Fibroblast of skin of back (primary cell): Measurements from ENCODE around the gene RAB7A. TPM values are rescaled to one million over a fixed set of nuclear protein-coding genes. Genes with fewer than 3 reads are reported as not detected.

Experiments
- DNase-seq: peaks from one replicate; pipeline ENCODE4 v3.0.0-alpha.2; 2013
- polyA plus RNA-seq, 2 experiments: library from polyadenylated mRNA; unstranded; fragments of 120-200 nt; gene quantifications; one replicate each; pipeline ENCODE4 v1.2.1, GENCODE V29; 2013; ENCODE audit not compliant: insufficient read length in 2 of 2

RAB7A gene
- 252 TPM for polyA plus RNA-seq (2013, experiment 1 of 2; ENCODE audit: insufficient read length)
- polyA plus RNA-seq (2013, experiment 2 of 2; ENCODE audit: insufficient read length) = 252 TPM

GRCh38 chr3:128726023-128727016, at the start of gene RAB7A:
Gene RAB7A, plus strand, starts transcription at chr3:128726183. Its CDS starts 69,185 bp downstream, at chr3:128795368.
- DNase-seq = peak; percentile 98

DNA sequence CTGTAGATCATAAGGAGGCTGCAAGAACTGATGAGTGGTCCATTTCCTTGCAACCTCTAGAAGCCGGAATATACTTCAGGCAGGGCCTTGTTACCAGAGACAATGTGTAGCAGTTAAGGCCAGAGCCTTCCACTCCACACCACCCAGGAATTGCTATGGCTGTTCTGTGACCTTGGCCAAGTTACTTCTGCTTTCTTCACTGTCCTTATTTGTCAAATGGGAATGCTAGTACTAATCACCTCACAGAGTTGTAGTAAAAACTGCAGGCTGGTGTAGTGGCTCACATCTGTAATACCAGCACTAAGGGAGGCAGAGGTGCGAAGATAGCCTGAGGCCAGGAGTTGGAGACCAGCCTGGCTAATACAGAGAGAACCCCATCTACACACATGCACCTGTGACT, 46.6 kb upstream of the RAB7A start:
- no peak for DNase-seq

DNA sequence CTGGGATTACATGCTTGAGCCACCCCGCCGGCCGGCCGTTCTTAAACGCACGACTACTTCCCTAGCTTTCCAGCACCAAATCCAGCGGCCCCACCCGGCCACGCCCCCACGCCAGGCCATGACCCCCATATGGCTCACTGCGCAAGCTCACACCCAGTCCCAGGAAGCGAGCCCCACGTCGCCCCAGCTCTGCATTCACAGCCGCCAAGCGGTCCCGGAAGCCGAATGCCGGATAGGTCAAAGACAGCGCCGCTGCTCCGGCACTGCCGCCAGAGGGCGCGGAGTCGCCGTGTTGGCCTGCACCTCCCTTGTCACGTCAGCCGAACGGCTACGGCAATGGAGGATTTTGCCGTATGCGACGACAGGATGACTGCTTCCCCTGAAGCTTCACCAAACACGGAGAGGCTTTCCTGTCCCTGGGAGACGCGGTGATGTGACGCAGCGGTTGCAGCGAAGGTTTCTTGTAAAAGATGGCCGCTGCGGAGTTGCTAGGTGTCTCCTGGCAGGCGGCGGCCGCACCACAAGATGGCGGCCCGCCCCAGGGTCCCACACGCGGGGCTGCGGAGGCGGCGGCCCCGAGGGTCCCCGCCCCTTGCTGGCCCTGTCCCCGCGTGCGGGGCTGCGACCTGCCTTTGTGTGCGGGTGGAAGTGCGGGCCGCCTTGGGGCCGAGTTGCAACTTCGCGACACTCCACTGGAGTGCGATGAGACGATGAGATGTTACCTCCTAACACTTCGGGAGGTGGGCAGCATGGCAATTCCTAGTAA, 45.2 kb upstream of the RAB7A start:
- peak; percentile 98 for DNase-seq

DNA sequence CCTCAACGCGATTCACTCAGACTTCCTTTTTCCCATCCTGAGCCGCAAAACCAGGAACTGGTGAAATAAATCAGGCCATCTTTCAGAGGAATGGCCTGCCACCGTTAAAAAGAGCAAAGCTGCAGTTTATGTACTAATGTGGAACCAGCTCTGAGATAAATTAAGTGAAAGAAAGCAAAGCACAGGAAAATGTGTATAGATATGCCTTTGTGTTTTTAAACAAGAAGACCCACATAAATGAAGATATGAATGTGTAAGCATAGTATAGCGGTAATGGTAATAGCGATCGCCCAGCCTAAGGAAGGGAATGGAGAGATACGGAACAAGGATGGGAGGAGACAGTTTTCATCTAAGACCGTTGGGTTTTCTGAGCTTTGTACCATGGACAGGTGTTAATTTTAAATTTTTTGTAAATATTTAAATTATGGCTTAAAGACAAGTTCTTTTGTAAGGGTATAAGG, 44.6 kb upstream of the RAB7A start:
- no peak for DNase-seq

GRCh38 chr3:128683957-128684356, 42.0 kb upstream of the RAB7A start:
- no peak for DNase-seq

GRCh38 chr3:128684986-128685726, 40.8 kb upstream of the RAB7A start:
- DNase-seq = no peak

DNA sequence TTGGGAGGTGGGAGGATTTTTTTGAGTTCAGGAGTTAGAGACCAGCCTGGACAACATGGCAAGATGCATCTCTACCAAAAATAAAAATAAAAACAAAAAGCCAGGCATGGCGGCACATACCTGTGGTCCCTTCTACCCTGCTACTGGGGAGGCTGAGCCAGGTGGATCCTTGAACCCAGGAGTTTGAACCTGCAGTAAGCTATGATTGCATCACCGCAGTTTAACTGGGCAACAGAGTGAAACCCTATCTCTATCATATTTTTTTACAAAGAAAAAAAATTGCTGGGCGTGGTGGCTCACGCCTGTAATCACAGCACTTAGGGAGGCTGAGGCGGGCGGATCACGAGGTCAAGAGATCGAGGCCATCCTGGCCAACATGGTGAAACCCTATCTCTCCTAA, 39.5 kb upstream of the RAB7A start:
- DNase-seq = no peak

DNA sequence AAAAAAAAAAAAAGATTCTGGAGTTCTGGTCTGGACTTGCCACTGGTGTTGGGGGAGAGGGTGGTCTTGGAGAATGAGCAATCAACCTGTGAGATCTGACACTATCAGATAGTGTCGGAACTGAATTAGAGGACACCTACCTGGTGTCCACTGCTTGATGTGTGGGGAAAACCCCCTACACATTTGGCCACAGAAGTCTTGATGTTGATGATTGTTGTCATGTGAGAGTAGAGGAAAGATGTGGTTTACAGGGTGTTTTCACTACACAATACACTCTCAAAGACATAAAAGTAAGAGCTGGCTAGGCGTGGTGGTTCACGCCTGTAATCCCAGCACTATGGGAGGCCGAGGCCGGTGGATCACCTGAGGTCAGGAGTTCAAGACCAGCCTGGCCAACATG, 36.9 kb upstream of the RAB7A start:
- no peak for DNase-seq

DNA sequence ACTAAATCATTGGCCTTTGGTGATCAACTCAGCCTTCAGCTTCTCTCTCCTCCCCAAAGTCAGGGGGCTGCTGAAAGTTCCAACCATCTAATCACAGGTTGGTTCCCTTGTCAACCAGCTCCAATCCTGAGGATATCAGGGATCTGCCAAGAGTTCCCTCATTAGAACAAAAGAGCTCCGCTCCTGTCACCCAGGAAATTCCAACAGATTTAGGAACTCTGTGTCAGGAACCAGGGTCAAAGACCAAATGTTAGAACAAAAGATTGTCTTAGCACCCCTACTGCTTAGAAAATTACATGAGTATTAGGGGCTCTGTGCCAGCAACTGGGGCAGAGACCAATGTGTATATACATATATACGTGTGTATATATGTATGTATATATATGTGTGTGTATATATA, 32.3 kb upstream of the RAB7A start:
- no peak for DNase-seq

GRCh38 chr3:128697341-128697740, 28.6 kb upstream of the RAB7A start:
- no peak for DNase-seq

GRCh38 chr3:128698211-128699047, 27.6 kb upstream of the RAB7A start:
- peak; percentile 30 for DNase-seq

GRCh38 chr3:128701342-128702212, 24.4 kb upstream of the RAB7A start:
- no peak for DNase-seq

DNA sequence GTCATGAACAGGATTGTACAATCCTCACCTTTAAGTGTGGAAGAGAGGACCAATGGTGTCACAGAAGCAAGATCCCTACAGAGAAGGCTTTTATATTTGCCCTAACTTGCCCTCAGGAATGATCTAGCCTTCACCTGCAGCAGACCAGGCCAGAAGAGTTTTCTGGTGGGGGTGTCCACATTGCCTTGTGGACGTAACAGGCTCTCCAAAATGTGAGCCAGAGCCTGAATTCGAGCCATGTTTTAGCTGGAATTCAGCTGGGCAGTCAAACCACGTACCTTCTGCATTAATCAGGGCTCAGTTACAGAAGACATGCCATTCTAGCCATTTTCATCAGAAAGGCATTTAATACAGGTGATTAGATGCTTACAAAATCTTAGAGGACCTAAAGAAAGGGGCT, 23.6 kb upstream of the RAB7A start:
- DNase-seq = no peak

- DNase-seq = no peak
Measured at GRCh38 chr3:128703561-128703960, 22.4 kb upstream of the RAB7A start.

GRCh38 chr3:128706086-128706615, 19.8 kb upstream of the RAB7A start:
- no peak for DNase-seq

DNA sequence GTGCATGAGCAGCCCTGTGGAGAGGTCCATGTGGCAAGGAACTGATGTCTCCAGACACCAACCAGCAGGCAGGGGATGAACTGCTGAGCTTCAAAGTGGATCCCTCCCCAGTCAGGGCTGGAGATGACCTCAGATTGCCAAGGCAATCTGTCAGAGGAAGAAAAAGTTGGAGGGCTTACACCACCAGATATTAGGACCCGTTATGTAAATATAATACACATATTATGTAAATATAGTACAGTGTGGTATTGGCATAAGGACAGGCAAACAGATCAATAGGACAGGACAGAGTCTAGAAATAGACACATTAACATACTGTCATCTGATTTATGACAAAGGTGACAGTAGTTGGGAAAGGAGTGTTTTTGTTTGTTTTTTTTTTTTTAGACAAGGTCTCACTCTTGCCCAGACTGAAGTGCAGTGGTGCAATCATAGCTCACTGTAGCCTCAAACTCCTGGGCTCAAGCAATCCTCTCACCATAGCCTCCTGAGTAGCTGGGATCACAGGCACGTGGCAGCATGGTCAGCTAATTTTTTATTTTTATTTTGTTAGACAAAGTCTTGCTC, 18.0 kb upstream of the RAB7A start:
- no peak for DNase-seq

DNA sequence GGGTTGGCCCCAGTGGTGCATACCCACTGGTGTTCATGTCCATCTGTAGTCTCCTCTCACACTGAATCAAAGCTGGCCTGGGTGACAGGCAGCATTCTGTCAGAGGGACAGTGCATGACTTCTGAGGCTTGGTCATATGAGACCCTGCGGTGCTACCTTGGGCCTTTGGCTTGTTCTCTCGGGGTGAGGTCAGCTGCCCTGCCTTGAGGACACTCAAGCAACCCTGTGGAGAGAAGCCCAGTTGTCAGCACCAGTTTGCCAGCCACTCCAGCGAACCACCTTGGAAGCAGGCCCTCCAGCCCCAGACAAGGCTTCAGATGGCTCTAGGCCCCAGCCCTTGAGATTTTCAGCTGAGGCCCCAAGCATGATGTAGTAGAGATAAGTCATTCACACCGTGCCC, 16.9 kb upstream of the RAB7A start:
- no peak for DNase-seq

GRCh38 chr3:128709506-128710210, 16.3 kb upstream of the RAB7A start:
- no peak for DNase-seq

DNA sequence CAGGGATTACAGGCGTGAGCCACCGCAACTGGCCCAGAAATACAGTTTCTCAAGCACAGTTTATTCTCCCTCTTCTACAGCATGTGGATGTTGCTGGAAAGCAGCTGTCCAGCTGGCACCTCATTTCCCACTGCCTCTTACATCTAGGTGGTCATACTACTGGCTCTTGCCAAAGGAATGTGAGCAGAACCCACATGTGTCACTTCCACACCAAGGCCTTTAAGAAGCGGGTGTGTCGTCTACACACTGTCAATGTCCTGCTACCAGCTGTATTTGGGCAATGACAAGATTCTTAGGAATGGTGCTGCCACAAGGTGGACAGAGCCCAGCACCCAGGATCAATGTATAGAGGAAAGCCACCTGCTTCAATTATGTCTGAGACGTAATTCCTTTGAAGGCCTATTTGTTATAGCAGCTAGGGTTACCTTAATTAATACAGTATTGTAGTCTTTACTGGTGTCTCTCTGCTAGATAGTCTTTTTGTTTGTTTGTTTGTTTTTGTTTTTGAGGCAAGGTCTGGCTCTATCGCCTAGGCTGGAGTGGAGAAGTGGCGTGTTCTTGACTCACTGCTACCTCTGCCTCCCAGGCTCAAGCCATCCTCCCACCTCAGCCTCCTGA, 15.1 kb upstream of the RAB7A start:
- DNase-seq = no peak
